Neural crest cell (in vitro differentiated cells): ENCODE measurements around the gene TMCC3. TPM values are rescaled to one million over a fixed set of nuclear protein-coding genes. Genes with fewer than 3 reads are reported as not detected.

Experiments used
- DNase-seq: peaks from one replicate; pipeline ENCODE4 v3.0.0; 2021; ENCODE audit warnings: low read depth, mixed read lengths, low spot score
- H3K27ac Mint-ChIP-seq: one replicate; pipeline ENCODE4 v1.8.0; 2021; ENCODE audit warnings: mild to moderate bottlenecking, mixed read lengths; ENCODE audit not compliant: unreplicated experiment
- H3K27me3 Mint-ChIP-seq: 2 replicates; pipeline ENCODE4 v1.8.0; 2021; ENCODE audit warnings: low read depth, mild to moderate bottlenecking, mixed read lengths
- H3K36me3 Mint-ChIP-seq: 2 replicates; pipeline ENCODE4 v1.8.0; 2021; ENCODE audit warnings: low read depth, mild to moderate bottlenecking, mixed read lengths
- H3K4me1 Mint-ChIP-seq: 2 replicates; pipeline ENCODE4 v1.8.0; 2021; ENCODE audit warnings: mixed read lengths
- H3K4me3 Mint-ChIP-seq: one replicate; pipeline ENCODE4 v1.8.0; 2021; ENCODE audit warnings: mild to moderate bottlenecking, mixed read lengths
- H3K9me3 Mint-ChIP-seq: 2 replicates; pipeline ENCODE4 v1.8.0; 2021; ENCODE audit warnings: mixed read lengths
- CTCF ChIP-seq: fragments of 200-600 bp; sonication (generic); conservative IDR thresholded peaks from 2 replicates; pipeline ENCODE4 v1.5.0; 2021; ENCODE audit warnings: antibody characterized with exemption, mild to moderate bottlenecking
- total RNA-seq: library from RNA; stranded (reverse); gene quantifications from 2 replicates; pipeline ENCODE4 v1.2.1, GENCODE V29; 2021

TMCC3 gene
- total RNA-seq, 1 donor from 2014 or later, result 3.4 TPM

GRCh38 chr12:94690198-94690771, 39.9 kb upstream of the TMCC3 start:
- H3K27ac Mint-ChIP-seq, result no peak overlapping the region
- H3K4me3 Mint-ChIP-seq, result no peak overlapping the region

GRCh38 chr12:94689646-94690036, 39.3 kb upstream of the TMCC3 start:
- Mint-ChIP-seq H3K4me1 (no peaks in the 10 kb centered on the region), H3K27ac (no peak overlapping the region), H3K4me3 (no peak overlapping the region), H3K36me3 (no peaks in the 10 kb centered on the region), H3K27me3 (no peaks in the 10 kb centered on the region), H3K9me3 (no peaks in the 10 kb centered on the region)
- no peak for DNase-seq
- TF ChIP-seq CTCF, result no peak

More at GRCh38 chr12:94690198-94690771, 39.9 kb upstream of the TMCC3 start:
- Mint-ChIP-seq H3K36me3 (no peaks in the 10 kb centered on the region), H3K9me3 (no peaks in the 10 kb centered on the region), H3K27me3 (no peaks in the 10 kb centered on the region), H3K4me1 (no peaks in the 10 kb centered on the region)
- TF ChIP-seq CTCF, result no peak
- no peak for DNase-seq

- TF ChIP-seq CTCF, result no peak
- H3K27me3 Mint-ChIP-seq, result no peaks in the 10 kb centered on the region
- no peaks in the 10 kb centered on the region for H3K36me3 Mint-ChIP-seq
- H3K27ac Mint-ChIP-seq, result no peak overlapping the region
- H3K4me1 Mint-ChIP-seq, result no peaks in the 10 kb centered on the region
- H3K4me3 Mint-ChIP-seq, result no peak overlapping the region
- H3K9me3 Mint-ChIP-seq, result no peaks in the 10 kb centered on the region
- no peak for DNase-seq
Measured at GRCh38 chr12:94689002-94689645, 38.8 kb upstream of the TMCC3 start.

- Mint-ChIP-seq H3K4me1 (no peaks in the 10 kb centered on the region), H3K27ac (no peak overlapping the region), H3K27me3 (no peaks in the 10 kb centered on the region), H3K4me3 (no peak overlapping the region), H3K36me3 (no peaks in the 10 kb centered on the region), H3K9me3 (no peaks in the 10 kb centered on the region)
- TF ChIP-seq CTCF, result no peak
- DNase-seq, result no peak
Measured at GRCh38 chr12:94687891-94688290, 37.5 kb upstream of the TMCC3 start.

- no peaks in the 10 kb centered on the region for H3K27me3 Mint-ChIP-seq
- no peak for DNase-seq
- no peaks in the 10 kb centered on the region for H3K4me1 Mint-ChIP-seq
- H3K27ac Mint-ChIP-seq, result no peak overlapping the region
- no peaks in the 10 kb centered on the region for H3K9me3 Mint-ChIP-seq
- no peaks in the 10 kb centered on the region for H3K36me3 Mint-ChIP-seq
- H3K4me3 Mint-ChIP-seq, result no peak overlapping the region
- no peak for TF ChIP-seq CTCF
Measured at GRCh38 chr12:94686834-94687628, 36.7 kb upstream of the TMCC3 start.
